Endothelial cell of umbilical vein (primary cell): ENCODE results near the gene ADAM23.

Experiments used
- EZH2 ChIP-seq: IDR thresholded peaks from 2 replicates; pipeline ENCODE4 v1.6.1; 2012; ENCODE audit warnings: borderline replicate concordance, low read depth, mild to moderate bottlenecking, moderate library complexity, low read length, inconsistent platforms; ENCODE audit not compliant: severe bottlenecking
- FOS ChIP-seq: IDR thresholded peaks from 2 replicates; pipeline ENCODE4 v1.6.1; 2011; ENCODE audit warnings: mild to moderate bottlenecking, low read length, moderate library complexity, borderline replicate concordance; ENCODE audit not compliant: insufficient read depth
- MAX ChIP-seq: IDR thresholded peaks from 2 replicates; pipeline ENCODE4 v1.6.1; 2011; ENCODE audit not compliant: insufficient read depth, insufficient read length
- MYC ChIP-seq: IDR thresholded peaks from one replicate; pipeline ENCODE4 v1.6.1; 2011; ENCODE audit warnings: mild to moderate bottlenecking, low read depth, low read length
- POLR2A ChIP-seq: IDR thresholded peaks from 2 replicates; pipeline ENCODE4 v1.6.1; 2012; ENCODE audit warnings: low read depth, mild to moderate bottlenecking, control low read depth, low read length
- POLR2AphosphoS5 ChIP-seq: IDR thresholded peaks from 2 replicates; pipeline ENCODE4 v1.6.1; 2012; ENCODE audit warnings: low read depth, mild to moderate bottlenecking, control low read depth, low read length, moderate library complexity; ENCODE audit not compliant: insufficient read depth
- TF ChIP-seq, protein P1 (sequence below), 2 donors: IDR thresholded peaks; 1 replicate in 1 of 2; 2 replicates in 1 of 2; pipeline ENCODE4 v1.5.1; 2011; ENCODE audit warnings: low read length in 2 of 2, mild to moderate bottlenecking in 2 of 2, moderate library complexity in 2 of 2, control low read depth in 1 of 2, inconsistent platforms in 1 of 2, low read depth in 1 of 2; ENCODE audit not compliant: insufficient read depth in 1 of 2; ENCODE audit errors: extremely low read depth in 1 of 2

DNA sequence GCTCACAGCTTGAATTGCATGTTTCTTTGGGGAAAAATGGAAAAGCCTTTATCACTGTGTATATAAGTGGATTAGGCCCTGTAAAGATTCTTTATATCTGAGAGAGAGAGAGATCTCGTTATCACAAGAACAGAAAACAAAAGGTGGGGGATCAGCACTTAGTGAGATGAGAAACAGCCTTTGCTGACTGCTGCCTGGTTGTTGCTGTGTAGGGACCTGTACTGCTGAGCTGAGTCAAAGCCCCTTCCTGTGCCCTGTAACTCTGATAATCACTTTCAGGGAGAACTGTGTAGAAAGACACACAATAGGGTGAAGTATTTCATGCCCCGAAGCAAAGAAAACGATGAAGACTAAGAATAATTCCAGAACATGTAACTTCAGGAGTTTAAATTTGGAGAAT lies 168.4 kb downstream of the ADAM23 start:
- TF ChIP-seq EZH2, result no peak
- TF ChIP-seq, protein P1, sequence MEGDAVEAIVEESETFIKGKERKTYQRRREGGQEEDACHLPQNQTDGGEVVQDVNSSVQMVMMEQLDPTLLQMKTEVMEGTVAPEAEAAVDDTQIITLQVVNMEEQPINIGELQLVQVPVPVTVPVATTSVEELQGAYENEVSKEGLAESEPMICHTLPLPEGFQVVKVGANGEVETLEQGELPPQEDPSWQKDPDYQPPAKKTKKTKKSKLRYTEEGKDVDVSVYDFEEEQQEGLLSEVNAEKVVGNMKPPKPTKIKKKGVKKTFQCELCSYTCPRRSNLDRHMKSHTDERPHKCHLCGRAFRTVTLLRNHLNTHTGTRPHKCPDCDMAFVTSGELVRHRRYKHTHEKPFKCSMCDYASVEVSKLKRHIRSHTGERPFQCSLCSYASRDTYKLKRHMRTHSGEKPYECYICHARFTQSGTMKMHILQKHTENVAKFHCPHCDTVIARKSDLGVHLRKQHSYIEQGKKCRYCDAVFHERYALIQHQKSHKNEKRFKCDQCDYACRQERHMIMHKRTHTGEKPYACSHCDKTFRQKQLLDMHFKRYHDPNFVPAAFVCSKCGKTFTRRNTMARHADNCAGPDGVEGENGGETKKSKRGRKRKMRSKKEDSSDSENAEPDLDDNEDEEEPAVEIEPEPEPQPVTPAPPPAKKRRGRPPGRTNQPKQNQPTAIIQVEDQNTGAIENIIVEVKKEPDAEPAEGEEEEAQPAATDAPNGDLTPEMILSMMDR (IDR thresholded peaks at IDR 0.05; ENCODE audit: extremely low read depth in 1 of 2, insufficient read depth in 1 of 2, low read depth in 1 of 2, low read length in 2 of 2), result no peak
- no peak for TF ChIP-seq POLR2A
- no peak for TF ChIP-seq MAX
- TF ChIP-seq POLR2AphosphoS5, result no peak
- TF ChIP-seq MYC, result no peak
- TF ChIP-seq FOS, result no peak
